HG03064 (cell line): ENCODE results near the gene PIGK.
"Not testable (repeated sequence)": the region's sequence is repeated elsewhere in the genome, so short reads cannot be mapped to it uniquely, and the experiment has no call there.

Experiments used
- ATAC-seq: cut with Tn5 transposase; IDR thresholded peaks from one replicate; pipeline ENCODE4 v1.9.1; 2021; ENCODE audit warnings: low read depth; ENCODE audit not compliant: unreplicated experiment

Gene PIGK

GRCh38 chr1:77219166-77219887 lies at the start of gene PIGK:
Gene PIGK (minus strand): TSS chr1:77219430. CDS start chr1:77219402, 28 bp downstream.
- peak; percentile 95 for ATAC-seq

DNA sequence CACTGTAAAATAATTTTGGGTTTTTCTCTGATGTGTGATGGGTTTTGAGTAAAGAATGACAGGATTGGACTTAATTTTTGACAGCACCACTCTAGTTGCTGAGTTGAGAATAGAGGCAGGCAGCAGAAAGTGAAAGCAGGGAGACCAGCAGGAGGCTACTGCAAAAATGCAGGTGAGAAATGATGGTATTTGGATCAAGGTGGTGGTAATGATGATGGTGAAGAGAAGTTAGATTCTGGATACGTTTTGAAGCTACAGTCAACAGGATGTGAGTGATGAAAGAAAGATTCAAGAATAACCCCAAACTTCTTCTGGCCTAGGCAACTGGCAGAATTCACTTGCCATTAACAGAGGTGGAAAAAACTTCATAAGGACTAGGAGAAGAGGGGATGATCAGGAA lies 47.8 kb upstream of the PIGK start:
- ATAC-seq: no peak

DNA sequence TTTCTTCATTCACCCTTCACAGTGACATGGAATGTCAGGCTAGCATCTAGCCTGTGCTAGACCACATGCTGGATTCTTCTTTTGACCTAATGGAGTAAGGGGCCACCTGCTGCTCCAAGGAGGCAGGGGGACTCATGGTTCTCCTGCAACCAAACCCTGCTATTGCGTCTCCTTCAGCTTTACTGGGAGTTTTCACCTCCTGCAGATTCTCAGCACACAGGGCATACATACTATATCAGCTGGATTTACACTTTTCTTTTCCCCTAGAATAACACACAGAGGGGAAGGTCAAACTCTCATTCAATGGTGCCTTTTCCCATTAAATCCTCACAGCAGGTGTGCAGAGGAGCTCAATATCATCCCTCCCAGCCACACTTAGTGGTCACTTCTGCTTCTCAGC lies 46.0 kb upstream of the PIGK start:
- no peak for ATAC-seq

DNA sequence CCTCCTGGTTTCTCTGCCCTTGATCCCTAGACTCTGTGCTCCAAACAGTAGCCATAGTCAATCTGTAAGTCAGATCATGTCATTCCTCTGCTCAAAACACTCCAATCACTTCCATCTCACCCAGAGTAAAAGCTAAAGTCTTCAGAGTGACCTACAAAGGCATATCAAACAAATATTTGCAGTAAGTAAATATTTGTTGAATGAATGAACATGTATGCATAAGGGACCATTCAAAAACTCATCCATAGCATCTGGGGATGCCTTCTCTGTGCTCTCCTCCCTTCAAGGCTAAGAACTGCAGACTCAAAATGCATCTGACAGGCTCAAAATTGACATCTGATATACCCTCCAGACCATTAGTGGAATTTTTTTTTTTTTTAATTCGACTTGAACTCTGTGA lies 44.5 kb upstream of the PIGK start:
- ATAC-seq: no peak

- ATAC-seq: no peak
These were observed 34.0 kb upstream of the PIGK start for GRCh38 chr1:77253211-77253610.

GRCh38 chr1:77250126-77250525 lies 30.9 kb upstream of the PIGK start:
- no peak for ATAC-seq

DNA sequence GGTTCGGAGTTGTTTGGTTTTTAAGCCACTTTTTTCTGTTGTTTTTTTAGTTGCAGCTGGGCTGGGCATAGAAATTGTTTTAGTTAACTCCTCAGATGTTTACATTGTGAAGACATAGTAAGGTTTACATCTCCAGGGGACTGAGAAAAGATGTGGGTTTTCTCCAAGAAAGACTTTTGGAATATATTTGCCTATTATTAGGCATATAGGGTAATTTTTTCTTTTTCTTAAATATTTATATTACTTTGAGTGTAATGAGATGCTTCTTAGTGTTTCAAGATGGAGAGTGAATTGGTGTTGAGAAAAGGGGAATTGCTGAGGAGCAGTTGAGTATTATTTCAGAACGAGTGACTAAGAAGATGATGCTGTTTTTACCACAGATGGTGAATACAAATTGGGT lies 26.6 kb upstream of the PIGK start:
- no peak for ATAC-seq

DNA sequence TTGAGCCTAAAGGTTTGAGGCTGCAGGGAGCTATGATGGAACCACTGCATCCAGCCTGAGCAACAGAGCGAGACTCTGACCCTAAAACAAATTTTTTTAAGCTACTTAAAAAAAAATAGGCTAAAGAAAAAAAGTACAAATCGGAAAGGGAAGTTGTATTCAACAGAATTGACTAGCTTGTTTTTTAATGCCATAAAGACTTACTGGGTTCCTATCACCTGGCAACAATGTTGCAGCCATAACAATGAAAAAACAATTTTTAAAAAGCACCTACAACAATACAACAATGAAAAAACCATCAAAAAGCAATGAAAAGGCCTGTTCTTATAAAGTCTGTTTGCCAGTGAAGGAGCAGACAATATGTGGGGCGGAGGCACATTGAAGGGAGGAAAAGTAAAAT lies 20.1 kb upstream of the PIGK start:
- no peak for ATAC-seq

- ATAC-seq: no peak
These were observed 19.2 kb upstream of the PIGK start for GRCh38 chr1:77238462-77238861.

DNA sequence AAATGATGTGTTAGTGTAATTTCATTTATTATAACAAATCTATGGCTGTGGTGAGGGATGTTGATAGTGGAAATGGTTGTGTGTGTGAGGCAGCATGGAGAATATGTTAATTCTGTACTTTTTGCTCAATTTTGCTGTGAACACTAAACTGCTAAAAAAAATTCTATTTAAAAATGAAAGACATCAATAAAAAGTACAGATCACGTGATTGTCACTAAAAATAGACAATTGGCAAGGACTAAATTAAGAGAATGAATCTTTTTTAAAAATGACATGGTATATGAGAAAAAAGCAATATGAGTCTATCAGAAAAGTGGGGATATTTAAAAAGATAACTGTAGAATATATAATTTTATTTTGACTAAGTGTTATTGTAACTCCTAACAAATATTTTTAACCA lies 15.7 kb upstream of the PIGK start:
- ATAC-seq: no peak

GRCh38 chr1:77234096-77234495 lies 14.9 kb upstream of the PIGK start:
- no peak for ATAC-seq

DNA sequence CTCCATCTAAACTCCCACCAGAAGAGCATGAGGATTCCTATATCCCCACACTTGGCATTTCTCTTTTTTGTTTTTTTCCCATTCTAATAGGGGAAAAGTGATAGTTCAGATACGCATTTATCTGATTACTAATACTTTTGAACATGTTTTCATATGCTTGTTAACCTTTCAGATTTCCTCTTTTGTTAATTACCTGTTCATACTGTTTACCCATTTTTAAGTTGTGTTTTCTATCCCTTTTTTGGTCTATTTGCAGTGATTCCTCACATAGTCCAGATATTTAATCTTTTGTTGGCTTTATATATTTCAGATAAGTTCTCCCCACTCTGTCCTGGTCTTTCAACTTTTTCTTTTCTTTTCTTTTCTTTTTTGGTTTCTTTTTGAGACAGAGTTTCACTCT lies 13.6 kb upstream of the PIGK start:
- ATAC-seq: no peak

DNA sequence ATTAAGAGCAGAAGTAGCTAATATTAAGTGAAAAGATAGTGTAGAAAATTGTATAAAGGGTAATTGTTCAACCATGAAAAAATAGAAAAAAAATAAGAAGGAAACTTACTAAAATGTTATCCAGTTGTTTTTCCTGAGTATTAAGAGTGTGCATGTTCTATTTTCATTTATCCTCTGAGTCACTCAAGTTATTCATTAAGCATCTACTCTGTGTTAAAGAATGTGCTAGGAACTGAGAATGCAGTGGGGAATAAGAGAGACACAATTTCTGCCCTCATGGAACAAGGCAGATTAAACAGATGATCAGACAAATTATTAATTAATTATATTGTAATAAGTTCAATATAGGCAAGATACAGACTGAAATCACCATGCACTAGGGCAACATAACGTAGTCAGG lies 10.8 kb upstream of the PIGK start:
- no peak for ATAC-seq

DNA sequence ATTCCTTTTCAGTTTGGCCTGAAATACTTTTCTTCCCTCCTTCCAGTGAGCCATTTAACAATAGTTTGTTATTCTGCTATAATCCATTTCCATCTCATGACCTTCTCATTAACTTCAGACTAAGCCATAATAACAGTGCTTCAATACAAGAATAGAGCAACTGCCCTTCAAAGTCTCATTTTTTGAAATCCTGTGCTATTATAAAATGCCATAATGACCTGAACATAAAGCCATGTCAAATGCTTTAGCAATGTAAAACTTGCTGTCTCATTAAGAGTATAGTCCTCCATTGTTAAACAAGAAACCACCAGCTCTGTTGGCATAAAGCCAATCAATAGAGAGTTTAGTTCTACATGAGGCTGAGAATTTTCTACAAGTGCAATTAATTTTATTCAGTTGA lies 9.6 kb upstream of the PIGK start:
- ATAC-seq: no peak

- ATAC-seq: no peak
These were observed 8.2 kb upstream of the PIGK start for GRCh38 chr1:77227381-77227780.

DNA sequence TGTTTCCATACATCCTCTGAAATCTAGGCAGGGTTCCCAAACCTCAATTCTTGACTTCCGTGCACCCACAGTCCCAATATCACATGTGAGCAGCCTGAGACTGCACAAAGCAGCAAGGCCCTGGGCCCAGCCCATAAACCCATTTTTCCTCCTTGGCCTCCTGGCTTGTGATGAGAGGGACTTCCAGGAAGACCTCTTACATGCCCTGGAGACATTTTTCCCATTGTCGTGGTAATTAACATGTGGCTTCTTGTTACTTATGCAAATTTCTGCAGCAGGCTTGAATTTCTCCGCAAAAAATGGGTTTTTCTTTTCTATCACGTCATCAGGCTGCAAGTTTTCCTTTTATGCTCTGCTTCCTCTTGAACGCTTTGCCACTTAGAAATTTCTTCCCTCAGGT lies 3.3 kb upstream of the PIGK start:
- ATAC-seq: no peak

DNA sequence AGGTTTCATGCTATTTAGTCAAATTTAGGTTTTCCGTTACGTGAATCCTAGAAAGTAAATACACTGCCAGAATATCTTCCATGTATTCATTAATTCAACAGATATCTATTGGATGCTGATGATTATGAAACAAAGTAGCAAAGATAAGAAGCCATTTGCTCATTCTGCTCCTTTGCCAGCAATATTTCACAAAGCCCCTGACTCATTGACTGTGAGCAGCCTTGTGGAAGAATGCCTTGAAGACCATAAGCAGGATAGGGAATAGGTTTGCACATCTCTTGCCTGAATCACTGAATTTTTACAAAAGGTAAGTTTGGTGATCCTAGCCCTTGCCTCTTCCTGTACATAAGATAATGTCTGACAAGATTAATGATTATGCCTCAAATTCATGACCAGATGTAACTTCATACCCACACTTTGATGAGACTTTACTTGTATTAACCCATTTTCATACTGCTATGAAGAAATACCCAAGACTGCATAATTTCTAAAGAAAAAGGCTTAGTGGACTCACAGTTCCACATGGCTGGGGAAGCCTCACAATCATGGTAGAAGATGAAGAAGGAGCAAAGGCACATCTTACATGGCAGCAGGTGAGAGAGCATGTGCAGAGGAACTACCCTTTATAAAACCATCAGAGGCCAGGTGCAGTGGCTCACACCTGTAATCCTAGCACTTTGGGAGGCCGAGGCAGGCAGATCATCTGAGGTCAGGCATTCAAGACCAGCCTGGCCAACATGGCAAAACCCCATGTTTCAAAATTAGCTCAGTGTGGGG lies 1.6 kb upstream of the PIGK start:
- ATAC-seq: no peak

DNA sequence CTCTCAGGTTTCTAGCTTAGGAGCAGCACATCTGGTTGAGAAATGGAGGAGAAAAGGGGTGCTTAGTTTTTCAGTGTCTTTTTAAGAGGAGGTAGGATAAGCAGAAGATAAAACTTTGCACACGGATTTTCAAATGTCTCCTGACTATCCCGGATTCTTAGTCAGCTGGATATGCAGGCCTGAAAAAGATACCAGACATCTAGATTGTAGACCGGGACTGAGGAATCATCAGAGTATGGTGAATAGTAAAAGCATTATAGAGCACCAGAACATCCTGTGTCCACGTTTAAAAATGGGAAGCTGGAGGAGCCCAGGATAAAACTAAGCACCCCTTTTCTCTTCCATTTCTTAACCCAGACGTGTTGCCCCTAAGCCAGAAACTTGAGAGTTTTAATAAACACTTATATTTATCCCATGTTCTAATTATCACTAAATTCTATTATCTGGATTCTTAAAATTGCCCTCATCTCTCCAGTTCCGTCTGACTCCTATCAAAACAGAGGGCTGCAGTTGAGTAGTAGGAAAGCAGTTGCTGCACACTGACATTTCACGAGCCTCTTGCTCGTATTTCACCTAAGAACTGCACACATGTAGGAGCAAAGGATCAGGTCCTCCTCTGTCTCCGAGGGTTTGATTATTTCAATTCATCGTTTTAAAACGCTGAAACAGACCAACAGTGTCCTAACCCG lies 609 bp downstream of the PIGK start:
- peak; percentile 44 for ATAC-seq

- ATAC-seq: not testable (repeated sequence)
These were observed 15.2 kb downstream of the PIGK start for GRCh38 chr1:77204043-77204442.

DNA sequence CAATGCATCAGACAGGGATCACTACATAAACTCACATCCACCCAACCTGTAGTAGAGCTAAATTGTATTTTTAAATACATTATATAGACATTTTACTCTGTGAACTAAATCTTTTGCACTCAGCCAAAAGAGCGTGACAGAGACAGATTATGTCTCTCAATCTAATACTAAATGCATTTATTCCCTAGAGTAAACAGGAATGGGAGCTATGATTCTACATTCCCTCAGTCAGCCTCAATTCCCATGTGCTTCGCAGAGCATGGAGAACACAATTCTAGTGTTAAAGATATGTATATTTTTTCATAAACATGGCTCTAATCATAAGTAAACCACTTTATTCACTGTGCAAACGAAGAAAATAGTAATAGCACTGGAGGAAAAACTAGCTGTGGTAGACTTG lies 16.5 kb downstream of the PIGK start:
- no peak for ATAC-seq

GRCh38 chr1:77200806-77201205 lies 18.4 kb downstream of the PIGK start:
- no peak for ATAC-seq

DNA sequence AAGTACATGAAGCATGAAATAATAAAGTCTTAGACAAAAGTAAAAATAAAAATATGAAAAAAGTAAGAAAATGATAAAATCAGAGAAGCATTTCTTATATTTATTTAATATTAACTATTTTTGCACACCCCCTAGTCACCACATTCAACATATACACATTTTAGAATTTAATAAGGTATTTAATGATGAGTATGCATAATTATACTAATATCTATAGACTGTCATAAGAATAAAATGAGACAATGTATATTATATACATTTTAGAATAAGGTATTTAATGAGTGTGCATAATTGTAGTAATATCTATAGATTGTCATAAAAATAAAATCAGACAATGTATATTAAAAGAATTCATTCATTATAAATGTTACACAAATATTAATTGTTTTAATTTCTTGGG lies 18.9 kb downstream of the PIGK start:
- ATAC-seq: no peak
